Fibroblast of pulmonary artery (primary cell): ENCODE data around the gene MDP1.

ENCODE experiments used
- DNase-seq: peaks from one replicate; pipeline ENCODE4 v3.0.0-alpha.2; 2010; ENCODE audit warnings: low read depth
- H3K4me3 ChIP-seq: replicated peaks from 2 replicates; pipeline ENCODE4 v1.5.1; 2011; ENCODE audit warnings: low read depth, mild to moderate bottlenecking, control low read depth, low read length, moderate library complexity
- TF ChIP-seq, protein P1 (sequence below): IDR thresholded peaks from 2 replicates; pipeline ENCODE4 v1.5.1; 2011; ENCODE audit warnings: mild to moderate bottlenecking, control low read depth, low read length, inconsistent platforms; ENCODE audit errors: missing control alignments

Gene MDP1

DNA sequence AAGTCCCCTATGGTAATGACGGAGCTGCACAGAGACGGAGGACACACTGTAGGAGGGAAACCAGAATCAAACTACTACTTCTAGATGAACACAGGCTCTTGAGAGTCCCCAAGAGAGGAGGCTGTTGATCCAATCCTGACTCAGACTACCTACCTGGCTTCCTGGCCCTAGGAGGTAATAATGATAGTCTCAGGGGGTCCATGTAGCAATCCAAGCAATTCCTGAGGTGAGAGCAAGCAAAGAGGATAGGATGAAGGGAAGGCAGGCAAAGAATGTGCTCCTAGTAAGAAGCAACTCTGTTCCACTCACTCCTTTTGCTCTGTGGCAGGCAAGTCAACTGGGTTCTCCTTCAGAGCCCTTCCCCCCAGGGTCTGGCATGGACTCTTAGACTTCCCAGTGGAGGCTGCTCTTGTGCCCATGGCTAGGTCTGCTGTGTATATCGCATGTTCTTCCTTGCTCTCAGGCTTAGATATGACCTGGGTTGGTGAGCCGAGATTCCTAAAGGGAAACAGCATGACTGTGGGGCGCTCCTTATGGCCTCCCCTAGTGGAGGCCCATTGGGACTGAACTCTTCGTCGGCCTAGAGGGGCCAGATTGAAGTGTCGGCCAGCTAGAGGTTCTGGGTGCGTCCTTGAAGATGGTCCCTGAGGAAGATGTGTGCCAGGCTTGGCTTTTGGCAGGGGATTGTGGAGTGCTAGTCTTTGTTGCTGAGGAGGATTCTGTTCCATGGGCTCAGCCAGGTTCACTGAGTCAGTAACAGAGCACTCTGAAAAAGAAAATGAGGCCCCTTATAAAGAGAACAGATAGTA, 24.4 kb upstream of the MDP1 start:
- TF ChIP-seq, protein P1, sequence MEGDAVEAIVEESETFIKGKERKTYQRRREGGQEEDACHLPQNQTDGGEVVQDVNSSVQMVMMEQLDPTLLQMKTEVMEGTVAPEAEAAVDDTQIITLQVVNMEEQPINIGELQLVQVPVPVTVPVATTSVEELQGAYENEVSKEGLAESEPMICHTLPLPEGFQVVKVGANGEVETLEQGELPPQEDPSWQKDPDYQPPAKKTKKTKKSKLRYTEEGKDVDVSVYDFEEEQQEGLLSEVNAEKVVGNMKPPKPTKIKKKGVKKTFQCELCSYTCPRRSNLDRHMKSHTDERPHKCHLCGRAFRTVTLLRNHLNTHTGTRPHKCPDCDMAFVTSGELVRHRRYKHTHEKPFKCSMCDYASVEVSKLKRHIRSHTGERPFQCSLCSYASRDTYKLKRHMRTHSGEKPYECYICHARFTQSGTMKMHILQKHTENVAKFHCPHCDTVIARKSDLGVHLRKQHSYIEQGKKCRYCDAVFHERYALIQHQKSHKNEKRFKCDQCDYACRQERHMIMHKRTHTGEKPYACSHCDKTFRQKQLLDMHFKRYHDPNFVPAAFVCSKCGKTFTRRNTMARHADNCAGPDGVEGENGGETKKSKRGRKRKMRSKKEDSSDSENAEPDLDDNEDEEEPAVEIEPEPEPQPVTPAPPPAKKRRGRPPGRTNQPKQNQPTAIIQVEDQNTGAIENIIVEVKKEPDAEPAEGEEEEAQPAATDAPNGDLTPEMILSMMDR, result no peak
- no peak for DNase-seq
- no peak overlapping the region for H3K4me3 ChIP-seq

DNA sequence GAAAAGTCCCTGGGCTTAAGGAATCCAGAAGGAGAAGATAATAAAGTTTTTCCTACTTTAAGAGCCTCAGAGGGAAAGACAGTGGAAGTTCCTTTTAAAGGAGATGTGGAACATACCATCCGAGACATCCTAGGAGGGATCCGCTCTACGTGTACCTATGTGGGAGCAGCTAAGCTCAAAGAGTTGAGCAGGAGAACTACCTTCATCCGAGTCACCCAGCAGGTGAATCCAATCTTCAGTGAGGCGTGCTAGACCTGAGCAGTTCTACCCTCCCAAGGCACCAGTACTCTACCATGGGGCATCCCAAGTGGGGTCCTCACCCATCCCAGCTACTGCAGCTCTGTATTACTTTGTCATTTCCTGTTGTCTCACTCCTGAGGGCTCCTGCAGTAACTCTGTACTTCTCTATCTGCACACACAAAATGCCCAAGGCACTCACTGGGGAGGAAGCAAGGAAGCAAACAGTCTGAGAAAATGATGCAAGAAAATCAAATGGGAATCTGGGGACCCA, 22.7 kb upstream of the MDP1 start:
- no peak overlapping the region for H3K4me3 ChIP-seq
- TF ChIP-seq, protein P1, result no peak
- no peak for DNase-seq

DNA sequence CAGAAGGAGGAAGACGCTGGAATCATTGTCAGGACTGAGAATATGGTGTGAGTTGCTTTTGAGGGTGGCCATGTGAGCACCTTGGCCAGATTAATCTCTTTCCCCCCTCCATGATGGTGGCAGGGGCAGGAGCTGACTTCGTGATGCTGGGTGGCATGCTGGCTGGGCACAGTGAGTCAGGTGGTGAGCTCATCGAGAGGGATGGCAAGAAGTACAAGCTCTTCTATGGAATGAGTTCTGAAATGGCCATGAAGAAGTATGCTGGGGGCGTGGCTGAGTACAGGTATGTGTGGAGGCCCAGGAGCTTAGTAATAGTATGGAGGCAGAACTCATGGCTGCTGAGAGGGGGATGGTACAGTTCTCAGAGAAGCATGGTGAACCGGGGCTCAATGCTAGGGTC, 22.3 kb upstream of the MDP1 start:
- TF ChIP-seq, protein P1, result no peak
- H3K4me3 ChIP-seq, result no peak overlapping the region
- no peak for DNase-seq

DNA sequence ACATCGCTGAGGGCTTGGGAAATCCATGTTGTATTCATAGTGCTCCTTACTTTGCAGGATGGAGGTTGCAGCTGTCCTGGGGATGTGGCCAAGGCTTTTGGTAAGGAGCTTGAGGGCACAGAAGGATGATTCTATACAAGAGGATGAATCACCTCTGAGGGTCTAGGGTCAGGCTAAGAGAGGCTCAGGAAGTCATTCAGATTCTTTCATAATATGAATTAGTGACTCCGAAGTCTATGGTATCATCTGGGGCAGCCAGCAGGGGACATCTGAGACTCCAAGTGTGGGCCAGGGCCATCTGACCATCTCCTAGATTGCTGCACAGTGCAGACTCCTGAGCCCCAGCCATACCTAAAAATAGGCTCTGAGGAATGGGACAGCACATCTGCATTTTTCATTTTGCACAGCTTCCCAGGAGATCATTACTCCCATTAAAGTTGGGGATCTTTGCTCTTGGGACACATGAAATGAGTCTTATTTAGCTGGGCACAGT, 21.6 kb upstream of the MDP1 start:
- TF ChIP-seq, protein P1, result no peak
- DNase-seq, result no peak
- no peak overlapping the region for H3K4me3 ChIP-seq

DNA sequence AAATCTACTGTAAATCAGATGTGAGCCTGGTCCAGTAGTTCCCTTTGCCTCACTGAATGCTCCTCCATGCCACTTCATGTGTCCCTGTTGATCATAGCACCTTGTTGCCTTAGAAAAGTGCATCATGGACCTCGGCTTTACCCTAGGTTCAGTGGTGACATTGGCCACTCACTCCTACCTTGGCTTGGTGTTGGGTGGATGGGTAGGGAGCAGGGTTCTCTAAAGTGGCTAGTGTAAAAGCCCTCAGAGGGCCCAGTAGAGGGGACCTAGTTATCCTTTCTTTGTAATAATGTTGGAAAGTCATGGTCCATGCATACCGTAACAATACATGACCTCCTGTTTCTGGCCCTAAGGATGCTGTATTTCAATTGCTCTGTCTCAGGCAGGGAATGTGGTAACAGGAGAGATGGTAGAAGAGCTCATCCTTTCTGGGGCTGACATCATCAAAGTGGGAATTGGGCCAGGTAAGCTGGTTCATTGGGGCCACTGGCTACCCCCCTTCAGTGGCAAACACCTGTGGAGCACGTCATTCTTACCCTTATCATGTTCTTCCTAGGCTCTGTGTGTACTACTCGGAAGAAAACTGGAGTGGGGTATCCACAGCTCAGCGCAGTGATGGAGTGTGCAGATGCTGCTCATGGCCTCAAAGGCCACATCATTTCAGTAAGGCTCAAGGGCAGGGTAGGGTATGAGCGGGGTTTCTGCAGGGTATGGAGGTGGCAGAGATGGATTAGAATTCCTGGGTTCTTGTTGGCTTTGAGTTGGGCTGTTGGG, 21.0 kb upstream of the MDP1 start:
- H3K4me3 ChIP-seq, result no peak overlapping the region
- TF ChIP-seq, protein P1, result no peak
- no peak for DNase-seq

DNA sequence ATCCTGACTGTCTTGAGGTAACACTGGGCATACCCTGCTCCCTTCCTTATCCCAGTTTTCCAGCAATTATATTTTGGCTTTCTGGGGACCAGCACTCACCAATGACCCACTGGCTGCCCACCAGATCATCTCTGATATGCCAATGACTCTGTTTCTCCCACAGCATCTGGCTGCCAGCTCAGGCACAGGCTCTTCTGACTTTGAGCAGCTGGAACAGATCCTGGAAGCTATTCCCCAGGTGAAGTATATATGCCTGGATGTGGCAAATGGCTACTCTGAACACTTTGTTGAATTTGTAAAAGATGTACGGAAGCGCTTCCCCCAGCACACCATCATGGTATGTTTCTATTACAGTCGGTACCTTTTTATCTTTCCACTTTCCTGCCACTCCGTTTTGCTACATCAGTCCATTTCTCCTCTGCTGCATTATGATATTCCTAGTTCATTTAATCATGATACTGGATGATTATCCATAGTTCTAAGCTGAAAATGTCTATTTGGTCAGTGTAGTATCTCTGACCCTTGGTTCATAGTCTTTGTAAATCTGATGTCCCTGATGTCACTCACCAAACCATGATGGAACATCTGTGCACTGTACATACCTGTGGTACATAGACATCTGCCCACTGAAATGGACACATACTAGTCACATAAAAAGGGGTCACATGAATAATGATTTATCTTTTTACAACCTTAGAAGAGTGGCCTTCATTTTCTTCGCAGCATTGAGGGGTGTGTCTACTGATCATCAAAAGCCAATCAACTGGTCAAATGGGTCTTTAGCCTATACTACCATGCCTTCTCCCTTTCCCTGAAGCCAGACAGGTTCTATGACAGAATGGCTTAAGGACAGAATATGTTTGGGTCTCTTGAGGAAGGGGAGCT, 20.2 kb upstream of the MDP1 start:
- TF ChIP-seq, protein P1, result no peak
- no peak for DNase-seq
- no peak overlapping the region for H3K4me3 ChIP-seq
